HG02852 (cell line): ENCODE results near the gene MAP3K14.
"Not testable (repeated sequence)": the region's sequence is repeated elsewhere in the genome, so short reads cannot be mapped to it uniquely, and the experiment has no call there.

ENCODE experiments used
- ATAC-seq: cut with Tn5 transposase; IDR thresholded peaks from one replicate; pipeline ENCODE4 v1.9.1; 2021; ENCODE audit warnings: mild to moderate bottlenecking, moderate library complexity; ENCODE audit not compliant: unreplicated experiment

Gene MAP3K14

GRCh38 chr17:45302220-45302619 is 14.6 kb downstream of the MAP3K14 start:
- not testable (repeated sequence) for ATAC-seq

- ATAC-seq: no peak
Observed at GRCh38 chr17:45301674-45302073, 15.1 kb downstream of the MAP3K14 start.

GRCh38 chr17:45300060-45300751 is 16.6 kb downstream of the MAP3K14 start:
- ATAC-seq: no peak

- ATAC-seq: no peak
Observed at GRCh38 chr17:45299361-45299760, 17.5 kb downstream of the MAP3K14 start.

GRCh38 chr17:45298546-45299285 is 18.1 kb downstream of the MAP3K14 start:
- ATAC-seq: no peak

GRCh38 chr17:45296833-45297124 is 20.0 kb downstream of the MAP3K14 start:
- no peak for ATAC-seq

GRCh38 chr17:45296003-45296832 is 20.6 kb downstream of the MAP3K14 start:
- ATAC-seq: no peak

GRCh38 chr17:45294506-45294905 is 22.3 kb downstream of the MAP3K14 start:
- ATAC-seq: no peak

GRCh38 chr17:45293413-45294211 is 23.2 kb downstream of the MAP3K14 start:
- ATAC-seq: no peak

- no peak for ATAC-seq
Observed at GRCh38 chr17:45292696-45293412, 24.0 kb downstream of the MAP3K14 start.

GRCh38 chr17:45291171-45291805 is 25.5 kb downstream of the MAP3K14 start:
- ATAC-seq: no peak

- ATAC-seq: no peak
Observed at GRCh38 chr17:45290269-45290765, 26.5 kb downstream of the MAP3K14 start.

GRCh38 chr17:45289301-45290268 is 27.2 kb downstream of the MAP3K14 start:
- no peak for ATAC-seq

GRCh38 chr17:45288825-45289224 is 28.0 kb downstream of the MAP3K14 start:
- no peak for ATAC-seq

- ATAC-seq: no peak
Observed at GRCh38 chr17:45287526-45288500, 29.0 kb downstream of the MAP3K14 start.

GRCh38 chr17:45286286-45286685 is 30.5 kb downstream of the MAP3K14 start:
- no peak for ATAC-seq
